CD4-positive, alpha-beta T cell treated with Interleukin-15 for 4 hours (primary cell): ENCODE measurements around the gene SLC35G3.
"Not testable (repeated sequence)": the region's sequence is repeated elsewhere in the genome, so short reads cannot be mapped to it uniquely, and the experiment has no call there.

ENCODE experiments used
- DNase-seq: peaks from one replicate; pipeline ENCODE4 v3.0.0-alpha.2; 2020; ENCODE audit warnings: low spot score

Gene SLC35G3

DNA sequence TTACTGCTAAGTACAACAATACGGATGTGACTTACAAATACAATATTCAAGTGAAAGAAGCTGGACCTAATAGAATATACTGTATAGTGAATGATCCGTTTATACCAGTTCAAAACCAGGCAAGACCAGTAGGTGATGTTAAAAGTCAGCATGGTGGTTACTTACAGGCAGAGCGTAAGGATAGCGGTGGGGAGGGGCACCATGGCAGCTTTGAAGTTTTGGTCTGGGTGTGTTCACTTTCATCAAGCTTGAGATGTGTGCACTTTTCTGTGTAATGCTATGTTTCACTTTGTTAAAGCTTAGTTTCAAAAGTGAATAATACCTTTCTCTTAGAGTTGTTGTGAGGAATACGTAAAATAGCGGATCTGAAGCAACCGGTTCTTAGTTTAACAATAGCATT, 16.5 kb upstream of the SLC35G3 start:
- DNase-seq: peak; percentile 46

GRCh38 chr17:35202582-35202981, 8.4 kb upstream of the SLC35G3 start:
- DNase-seq: not testable (repeated sequence)

GRCh38 chr17:35195062-35195461, 869 bp upstream of the SLC35G3 start:
- DNase-seq: not testable (repeated sequence)

GRCh38 chr17:35192708-35193107, 1.5 kb downstream of the SLC35G3 start:
- no peak for DNase-seq

- DNase-seq: no peak
These were observed 3.0 kb downstream of the SLC35G3 start for GRCh38 chr17:35191001-35191695.

- DNase-seq: no peak
These were observed 4.9 kb downstream of the SLC35G3 start for GRCh38 chr17:35189291-35189690.

DNA sequence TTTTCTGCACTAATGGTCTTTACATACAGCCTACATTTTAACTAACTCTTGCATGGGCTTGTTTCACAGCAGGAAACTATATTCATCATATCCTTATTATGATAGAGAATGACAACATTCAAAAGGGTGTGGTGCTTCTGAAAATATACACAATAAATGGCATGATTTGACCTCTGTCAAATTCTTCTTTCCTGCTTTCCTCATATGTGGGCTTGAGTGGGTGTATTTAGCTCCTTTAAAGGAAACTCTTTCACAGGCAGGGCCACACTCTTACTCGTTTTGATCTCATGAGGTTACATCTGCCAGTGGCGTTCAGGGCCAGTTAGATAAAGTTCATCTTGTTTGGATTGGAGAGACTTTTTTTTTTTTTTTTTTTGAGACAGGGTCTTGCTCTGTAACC, 6.1 kb downstream of the SLC35G3 start:
- no peak for DNase-seq

DNA sequence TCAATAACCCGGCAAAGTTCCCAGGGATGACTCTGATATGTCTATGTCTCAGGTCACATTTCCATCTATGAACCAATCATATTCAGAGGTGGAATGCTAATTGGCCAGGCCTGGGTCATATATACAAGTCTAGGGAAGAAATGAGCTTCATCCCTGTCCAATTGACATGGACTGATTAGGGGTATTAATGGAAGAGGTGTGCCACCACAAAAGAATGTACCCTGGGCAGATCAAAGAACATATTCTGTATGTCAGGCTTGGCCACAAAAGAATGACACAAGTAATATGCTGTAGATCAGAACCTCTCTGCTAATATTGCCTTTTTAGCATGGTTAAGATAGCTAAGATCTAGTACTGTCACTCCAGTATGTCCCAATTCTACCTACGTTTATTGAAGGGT, 6.7 kb downstream of the SLC35G3 start:
- no peak for DNase-seq

GRCh38 chr17:35185849-35186248, 8.3 kb downstream of the SLC35G3 start:
- no peak for DNase-seq

DNA sequence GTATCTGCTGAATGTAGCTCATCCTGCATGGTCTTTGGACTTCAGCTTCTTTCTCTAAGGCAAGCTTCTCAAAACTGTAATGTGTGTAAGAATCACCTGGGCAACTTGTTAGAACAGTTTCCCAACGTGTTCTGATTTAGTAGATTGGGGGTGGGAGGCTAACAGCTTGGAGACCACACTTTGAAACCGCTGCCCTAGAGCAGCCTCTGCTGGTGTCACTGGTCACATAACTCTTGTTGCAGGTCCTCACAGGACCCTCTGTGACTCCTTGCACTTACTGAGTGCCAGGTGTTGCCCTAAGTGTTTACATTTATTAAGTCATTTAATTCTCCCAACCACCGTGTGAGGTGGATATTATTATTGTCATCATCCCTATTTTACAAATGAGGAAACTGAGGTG, 9.9 kb downstream of the SLC35G3 start:
- no peak for DNase-seq

DNA sequence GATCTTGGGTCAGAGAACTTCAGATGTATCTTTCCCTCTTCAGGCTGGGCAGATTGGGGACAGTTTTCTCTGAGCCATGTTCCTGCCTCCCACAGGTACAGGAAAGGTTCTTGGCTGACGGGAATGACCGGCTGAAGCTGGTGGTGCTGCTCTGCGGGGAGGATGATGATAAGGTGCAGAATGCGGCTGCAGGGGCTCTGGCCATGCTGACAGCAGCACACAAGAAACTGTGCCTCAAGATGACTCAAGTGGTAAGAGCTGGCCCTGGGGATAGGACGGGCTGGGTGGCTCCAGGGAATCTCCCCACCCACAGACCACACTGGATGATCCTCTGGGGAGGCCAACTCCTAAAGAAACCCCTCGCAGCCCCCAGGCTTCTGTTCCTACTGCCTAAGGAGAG, 10.9 kb downstream of the SLC35G3 start:
- no peak for DNase-seq

DNA sequence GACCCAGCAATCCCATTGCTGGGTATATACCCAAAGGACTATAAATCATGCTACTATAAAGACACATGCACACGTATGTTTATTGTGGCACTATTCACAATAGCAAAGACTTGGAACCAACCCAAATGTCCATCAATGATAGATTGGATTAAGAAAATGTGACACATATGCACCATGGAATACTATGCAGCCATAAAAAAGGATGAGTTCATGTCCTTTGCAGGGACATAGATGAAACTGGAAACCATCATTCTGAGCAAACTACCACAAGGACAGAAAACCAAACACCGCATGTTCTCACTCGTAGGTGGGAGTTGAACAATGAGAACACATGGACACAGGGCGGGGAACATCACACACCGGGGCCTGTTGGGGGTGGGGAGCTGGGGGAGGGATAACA, 14.8 kb downstream of the SLC35G3 start:
- not testable (repeated sequence) for DNase-seq

- DNase-seq: no peak
These were observed 17.3 kb downstream of the SLC35G3 start for GRCh38 chr17:35176897-35177296.

DNA sequence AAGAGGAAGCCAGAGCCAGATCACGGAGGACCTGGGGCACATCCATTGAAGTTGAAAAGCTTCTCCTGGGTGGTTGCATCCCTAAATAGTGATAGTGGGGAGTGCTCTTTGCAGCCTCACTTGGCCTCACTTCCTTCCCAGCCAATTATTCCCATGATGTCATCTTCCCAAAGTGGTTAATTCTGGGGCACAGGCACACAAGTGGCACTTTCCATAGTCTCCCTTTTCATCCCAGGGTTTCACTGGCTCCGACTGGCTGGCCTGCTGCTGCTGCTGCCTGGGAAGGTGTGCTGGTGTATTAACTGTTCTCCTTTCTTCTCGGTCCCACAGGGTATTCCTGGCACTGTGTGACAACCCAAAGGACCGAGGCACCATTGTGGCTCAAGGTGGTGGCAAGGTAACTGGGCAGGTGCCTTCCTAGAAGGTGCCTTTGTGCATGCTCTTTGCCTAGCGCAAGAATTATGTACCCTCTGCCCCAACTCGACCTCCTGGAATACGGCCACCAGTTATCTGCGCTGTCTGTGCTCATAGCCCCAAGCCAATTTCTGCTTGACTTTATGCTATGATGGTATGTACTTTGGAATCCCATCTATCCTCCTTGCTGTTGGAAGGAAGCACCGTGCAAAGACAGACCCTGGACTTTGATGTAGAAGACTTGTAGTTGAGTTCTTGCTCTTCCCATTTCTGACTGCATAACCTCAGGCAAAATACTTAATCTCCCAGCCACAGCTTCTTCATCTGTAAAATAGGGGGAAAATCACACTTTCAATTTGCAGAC, 18.4 kb downstream of the SLC35G3 start:
- DNase-seq: no peak

GRCh38 chr17:35174835-35175334, 19.3 kb downstream of the SLC35G3 start:
- DNase-seq: no peak

GRCh38 chr17:35172321-35172720, 21.9 kb downstream of the SLC35G3 start:
- DNase-seq: not testable (repeated sequence)

- peak; percentile 47 for DNase-seq
These were observed 22.4 kb downstream of the SLC35G3 start for GRCh38 chr17:35171834-35172233.

DNA sequence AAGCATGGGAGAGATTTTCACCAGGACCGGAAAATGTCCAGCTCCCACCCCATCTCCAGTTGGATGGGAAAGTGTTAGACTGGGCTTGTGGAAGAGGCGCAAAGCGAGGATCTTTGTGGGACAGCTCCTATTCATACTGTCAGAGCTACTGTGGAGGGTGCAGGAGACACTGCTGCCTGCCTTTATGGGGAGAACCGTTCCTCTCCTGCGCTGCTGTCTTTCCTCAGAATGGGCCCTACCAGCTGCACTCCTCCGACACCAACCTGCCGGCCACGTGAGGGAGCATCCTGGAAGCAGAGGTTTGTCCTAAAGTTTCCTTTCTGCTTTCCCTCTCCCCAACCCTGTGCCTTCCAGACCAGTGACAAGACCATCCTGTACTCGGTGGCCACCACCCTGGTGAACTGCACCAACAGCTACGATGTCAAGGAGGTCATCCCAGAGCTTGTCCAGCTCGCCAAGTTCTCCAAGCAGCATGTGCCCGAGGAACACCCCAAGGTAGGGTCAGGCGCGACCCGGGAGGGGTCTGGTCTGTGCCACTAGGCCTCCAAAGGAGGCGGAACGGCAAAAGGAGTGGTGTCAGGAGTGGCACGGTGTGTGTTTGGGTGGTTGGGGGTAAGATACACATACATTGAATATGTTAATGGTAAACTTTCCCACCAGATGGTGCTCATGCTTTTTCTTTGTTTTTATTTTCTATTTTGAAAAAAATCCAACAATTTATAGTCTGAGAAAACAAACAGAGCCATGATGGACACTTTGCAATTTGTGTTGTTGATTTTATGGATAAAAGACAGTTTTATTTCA, 23.0 kb downstream of the SLC35G3 start:
- peak; percentile 69 for DNase-seq

- no peak for DNase-seq
These were observed 24.3 kb downstream of the SLC35G3 start for GRCh38 chr17:35169835-35170363.

GRCh38 chr17:35167666-35168065, 26.5 kb downstream of the SLC35G3 start:
- no peak for DNase-seq

DNA sequence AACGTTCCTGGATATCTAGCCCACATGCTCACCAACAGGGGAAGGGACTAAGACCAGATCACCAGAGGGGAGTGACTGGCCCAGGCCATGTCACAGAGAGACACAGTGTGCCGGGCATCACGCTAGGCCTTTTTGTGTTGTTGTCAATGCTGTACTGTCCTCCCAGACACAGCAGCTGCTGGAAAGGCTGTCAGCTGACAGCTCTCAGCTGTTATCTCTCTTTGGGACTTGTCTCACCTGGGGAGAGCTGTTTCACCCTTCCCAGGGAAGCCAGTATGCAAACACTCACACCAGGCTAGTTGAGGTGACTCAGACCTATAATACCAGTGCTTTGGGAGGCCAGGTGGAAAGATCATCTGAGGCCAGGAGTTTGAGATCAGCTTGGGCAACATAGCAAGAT, 27.1 kb downstream of the SLC35G3 start:
- DNase-seq: no peak

GRCh38 chr17:35166526-35166925, 27.7 kb downstream of the SLC35G3 start:
- DNase-seq: no peak
